GM12878 (cell line): ENCODE results near the gene ZDHHC19. TPM values are rescaled to one million over a fixed set of nuclear protein-coding genes. Genes with fewer than 3 reads are reported as not detected.

Experiments
- ATAC-seq: fragments of 200-7000 bp; cut with Tn5 transposase; 3 replicates; pipeline ENCODE4 v1.9.1; 2020; ENCODE audit warnings: mild to moderate bottlenecking, moderate library complexity
- BruUV-seq: library from RNA; stranded (reverse); fragments of 400-500 nt; replicated peaks from 2 replicates; lab custom pipeline; 2021; lab: Mats Ljungman, UMichigan
- CTCF ChIA-PET: fragments of 300-600 bp; sonication (Branson Sonifier 250); formaldehyde crosslinking; extraction: SDS; loops from one replicate; lab custom pipeline; 2021; ENCODE audit warnings: inconsistent platforms; lab: Yijun Ruan, JAX
- POLR2A ChIA-PET: fragments of 350-600 bp; formaldehyde crosslinking; extraction: SDS; loops from one replicate; lab custom pipeline; 2021; ENCODE audit warnings: inconsistent platforms; lab: Charles Lee
- RAD21 ChIA-PET: fragments of 300-600 bp; sonication (Branson Sonifier 250); formaldehyde crosslinking; loops from one replicate; lab custom pipeline; 2023; ENCODE audit warnings: antibody characterized with exemption; ENCODE audit not compliant: unreplicated experiment; lab: Charles Lee
- SMC1A ChIA-PET: fragments of 300-600 bp; sonication (Branson Sonifier 250); formaldehyde crosslinking; loops from one replicate; lab custom pipeline; 2023; ENCODE audit not compliant: unreplicated experiment, uncharacterized antibody; lab: Charles Lee
- DNase-seq: peaks from one replicate; pipeline ENCODE4 v3.0.0-alpha.2; 2011; ENCODE audit warnings: low read depth, low spot score
- FAIRE-seq: peaks from 3 replicates; lab custom pipeline; 2011; peaks lifted over from hg19 to GRCh38; lab: Jason Lieb, UNC
- H2AFZ ChIP-seq: 2 replicates; pipeline ENCODE4 v1.6.0; 2011; ENCODE audit warnings: low read depth, low read length, control low read depth; ENCODE audit not compliant: control insufficient read depth
- H3K27ac ChIP-seq: 2 replicates; pipeline ENCODE4 v1.5.1; 2011; ENCODE audit warnings: control low read depth; ENCODE audit not compliant: control insufficient read depth, insufficient read depth
- H3K27me3 ChIP-seq, 2 experiments: replicated peaks in 1 of 2; 2 replicates each; pipeline versions ENCODE4 v1.6.0 to v1.6.1; 2011; ENCODE audit warnings: low read length in 1 of 2; ENCODE audit not compliant: control insufficient read depth in 2 of 2, insufficient read depth in 2 of 2
- H3K36me3 ChIP-seq, 2 experiments: 2 replicates each; pipeline ENCODE4 v1.5.1; 2011; ENCODE audit warnings: low read length in 1 of 2; ENCODE audit not compliant: control insufficient read depth in 2 of 2, insufficient read depth in 2 of 2
- H3K4me1 ChIP-seq: 2 replicates; pipeline ENCODE4 v1.6.1; 2011; ENCODE audit warnings: mild to moderate bottlenecking, low read length, moderate library complexity, mixed read lengths; ENCODE audit not compliant: control insufficient read depth, insufficient read depth
- H3K4me2 ChIP-seq: 2 replicates; pipeline ENCODE4 v1.6.0; 2011; ENCODE audit warnings: control low read depth; ENCODE audit not compliant: control insufficient read depth, insufficient read depth
- H3K4me3 ChIP-seq: fragments of 200-600 bp; sonication (generic); 2 replicates; pipeline ENCODE4 v1.5.1; 2016
- H3K79me2 ChIP-seq: 2 replicates; pipeline ENCODE4 v1.6.0; 2011; ENCODE audit warnings: low read length; ENCODE audit not compliant: control insufficient read depth, insufficient read depth
- H3K9ac ChIP-seq: 2 replicates; pipeline ENCODE4 v1.8.0; 2011; ENCODE audit warnings: low read length, control low read depth, mixed read lengths; ENCODE audit not compliant: control insufficient read depth, insufficient read depth
- H3K9me3 ChIP-seq: replicated peaks from 3 replicates; pipeline ENCODE4 v1.5.1; 2011; ENCODE audit warnings: mild to moderate bottlenecking, low read length; ENCODE audit not compliant: control insufficient read depth, insufficient read depth
- H4K20me1 ChIP-seq: 2 replicates; pipeline ENCODE4 v1.6.0; 2011; ENCODE audit not compliant: control insufficient read depth, insufficient read depth
- IKZF2 ChIP-seq, 2 experiments: fragments of 450-650 bp; IDR thresholded peaks; 2 replicates each; pipeline ENCODE4 v1.6.1; 2017; ENCODE audit warnings: mild to moderate bottlenecking in 2 of 2, moderate library complexity in 2 of 2
- IRF4 ChIP-seq: IDR thresholded peaks from 2 replicates; pipeline ENCODE4 v1.6.1; 2011; ENCODE audit warnings: low read depth, low read length
- WGBS: methylation state at CpG from one replicate; pipeline ENCODE4 v1.1.6; 2016; ENCODE audit warnings: low lambda C conversion rate; ENCODE audit not compliant: insufficient replicate concordance, insufficient coverage; ENCODE audit errors: missing lambda C conversion rate; 5-methylcytosine and 5-hydroxymethylcytosine counted together
- in situ Hi-C: fragments of 300-500 bp; cut with MboI; formaldehyde crosslinking; loops from 9 replicates; pipeline ENCODE4 v1.14.3; 2018; ENCODE audit warnings: mixed read lengths
- intact Hi-C: fragments of 100-400 bp; cut with micrococcal nuclease; formaldehyde crosslinking; loops from one replicate; pipeline ENCODE4 v1.14.2; 2022; ENCODE audit not compliant: unreplicated experiment
- polyA plus RNA-seq, 11 experiments: library from polyadenylated mRNA; depleted of rRNA in 4 of 11; unstranded in 6 of 11; stranded (reverse) in 5 of 11; fragments of >200 nt; fragmentation: Nextera tagmentation in 4 of 11; fragmentation: Illumina TruSeq in 1 of 11; extraction: Ambion mirVana in 4 of 11; extraction: Trizol in 1 of 11; gene quantifications; 1 replicate in 1 of 11; 2 replicates in 10 of 11; pipeline versions ENCODE4 v1.2.1 to v1.2.3, GENCODE V29; 2011 to 2016; ENCODE audit warnings: inconsistent platforms in 2 of 11, missing spikeins in 2 of 11, low read depth in 1 of 11
- total RNA-seq, 4 experiments: library from RNA; depleted of rRNA in 3 of 4; stranded (reverse); fragments of >200 nt in 3 of 4; fragmentation: Illumina TruSeq in 1 of 4; extraction: Trizol in 1 of 4; gene quantifications; 2 replicates each; pipeline versions ENCODE4 v1.2.1 to v1.2.3, GENCODE V29; 2013 to 2021
- TF ChIP-seq, protein P1 (sequence below): fragments of 450-650 bp; IDR thresholded peaks from 2 replicates; pipeline ENCODE4 v1.6.1; 2016; ENCODE audit warnings: mild to moderate bottlenecking

The ZDHHC19 gene
- total and polyA plus RNA-seq, 10 of the 15 experiments (the other 5 are each of a cell fraction or from before 2014, with no cell fraction given): 0.26 TPM; not detected in 9

DNA sequence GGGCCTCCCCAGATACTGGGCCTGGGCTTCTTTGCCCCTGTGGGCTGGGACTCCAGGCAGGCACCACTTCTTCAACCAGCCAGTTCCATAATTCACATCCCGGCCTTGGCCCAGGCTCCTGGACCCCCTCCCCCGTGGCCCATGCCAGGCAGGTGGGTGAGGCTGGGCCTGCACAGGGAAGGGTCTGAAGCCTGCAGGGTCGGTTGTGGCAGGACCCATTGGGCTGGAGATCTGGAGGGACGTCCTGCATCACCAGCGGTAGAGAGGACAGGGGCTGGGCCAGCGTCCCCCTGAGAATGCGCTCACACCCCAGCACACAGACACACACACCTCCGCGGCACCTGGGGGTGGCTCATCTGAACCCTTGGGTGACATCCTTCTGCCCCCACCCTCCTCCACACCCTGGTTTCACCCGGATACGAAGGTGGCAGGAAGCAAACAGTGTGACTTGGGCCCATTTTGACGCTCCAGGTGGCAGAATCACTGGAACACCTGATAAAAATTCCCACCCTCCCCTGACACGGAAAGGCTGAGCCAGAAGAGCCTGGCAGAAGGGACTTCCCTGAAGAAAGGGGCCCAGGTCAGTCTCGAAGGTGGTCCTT lies 15.4 kb downstream of the ZDHHC19 start:
- ChIA-PET SMC1A (interaction anchor here (0.7 to 9.7 kb wide), 19 partner anchors 9 to 174 kb away, joined by 3 to 151 read pairs (median 4); no protein-coding TSS in a partner anchor), RAD21 (interaction anchor here (0.9 to 6.5 kb wide), 13 partner anchors 9 to 174 kb away, joined by 3 to 113 read pairs (median 5); no protein-coding TSS in a partner anchor)
- no peak overlapping the region for H3K4me3 ChIP-seq
- 63% methylated on average over 14 of the region's 14 CpGs for WGBS
- H3K79me2 ChIP-seq: no peaks in the 10 kb centered on the region
- H3K4me1 ChIP-seq: peaks cover 40% of the 10 kb centered on the region
- H3K36me3 ChIP-seq: no peaks in the 10 kb centered on the region
- TF ChIP-seq, protein P1, sequence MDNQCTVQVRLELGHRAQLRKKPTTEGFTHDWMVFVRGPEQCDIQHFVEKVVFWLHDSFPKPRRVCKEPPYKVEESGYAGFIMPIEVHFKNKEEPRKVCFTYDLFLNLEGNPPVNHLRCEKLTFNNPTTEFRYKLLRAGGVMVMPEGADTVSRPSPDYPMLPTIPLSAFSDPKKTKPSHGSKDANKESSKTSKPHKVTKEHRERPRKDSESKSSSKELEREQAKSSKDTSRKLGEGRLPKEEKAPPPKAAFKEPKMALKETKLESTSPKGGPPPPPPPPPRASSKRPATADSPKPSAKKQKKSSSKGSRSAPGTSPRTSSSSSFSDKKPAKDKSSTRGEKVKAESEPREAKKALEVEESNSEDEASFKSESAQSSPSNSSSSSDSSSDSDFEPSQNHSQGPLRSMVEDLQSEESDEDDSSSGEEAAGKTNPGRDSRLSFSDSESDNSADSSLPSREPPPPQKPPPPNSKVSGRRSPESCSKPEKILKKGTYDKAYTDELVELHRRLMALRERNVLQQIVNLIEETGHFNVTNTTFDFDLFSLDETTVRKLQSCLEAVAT: no peak
- TF ChIP-seq IKZF2 (IDR thresholded peaks at IDR 0.05): peak in 1 of 2 experiments; percentile 33; a peak in 1 of 4 replicates
- TF ChIP-seq IRF4: no peak
- TF ChIP-seq, all 136 proteins: peak for 1
- intact Hi-C loops (loop anchor here (1.0 to 10.0 kb wide), 4 partner anchors 122 to 291 kb away; partner anchors contain the start of gene TNK2), in situ Hi-C loops (no loop called here)
- ATAC-seq (no peak), DNase-seq (no peak), FAIRE-seq (no peak)
- no peak overlapping the region for H3K27ac ChIP-seq
- ChIA-PET CTCF (interaction anchor here (0.6 to 6.6 kb wide), 18 partner anchors 10 to 323 kb away, joined by 3 to 157 read pairs (median 4); no protein-coding TSS in a partner anchor), POLR2A (interaction anchor here (0.6 to 1.6 kb wide), 4 partner anchors 11 to 123 kb away, joined by 4 to 9 read pairs (median 5); no protein-coding TSS in a partner anchor)
- H3K9ac ChIP-seq: no peak overlapping the region
- no peak overlapping the region for H2AFZ ChIP-seq
- no peaks in the 10 kb centered on the region for H3K27me3 ChIP-seq
- H3K9me3 ChIP-seq: no peaks in the 10 kb centered on the region
- BruUV-seq: no TSS peak
- H3K4me2 ChIP-seq: no peak overlapping the region
- no peaks in the 10 kb centered on the region for H4K20me1 ChIP-seq
